Activated CD4-positive, CD25-positive, alpha-beta regulatory T cell treated with anti-CD3 and anti-CD28 coated beads, Interleukin-2, amount 50 U/mL, for 24 hours (primary cell): ENCODE measurements around the gene ALG1.
"Not testable (repeated sequence)": the region's sequence is repeated elsewhere in the genome, so short reads cannot be mapped to it uniquely, and the experiment has no call there.

ENCODE experiments used
- ATAC-seq, 2 donors: fragments of 150-1000 bp; cut with Tn5 transposase; one replicate each; pipeline ENCODE4 v1.10.0; 2021; ENCODE audit warnings: mild to moderate bottlenecking in 1 of 2, moderate library complexity in 1 of 2

ALG1 gene

DNA sequence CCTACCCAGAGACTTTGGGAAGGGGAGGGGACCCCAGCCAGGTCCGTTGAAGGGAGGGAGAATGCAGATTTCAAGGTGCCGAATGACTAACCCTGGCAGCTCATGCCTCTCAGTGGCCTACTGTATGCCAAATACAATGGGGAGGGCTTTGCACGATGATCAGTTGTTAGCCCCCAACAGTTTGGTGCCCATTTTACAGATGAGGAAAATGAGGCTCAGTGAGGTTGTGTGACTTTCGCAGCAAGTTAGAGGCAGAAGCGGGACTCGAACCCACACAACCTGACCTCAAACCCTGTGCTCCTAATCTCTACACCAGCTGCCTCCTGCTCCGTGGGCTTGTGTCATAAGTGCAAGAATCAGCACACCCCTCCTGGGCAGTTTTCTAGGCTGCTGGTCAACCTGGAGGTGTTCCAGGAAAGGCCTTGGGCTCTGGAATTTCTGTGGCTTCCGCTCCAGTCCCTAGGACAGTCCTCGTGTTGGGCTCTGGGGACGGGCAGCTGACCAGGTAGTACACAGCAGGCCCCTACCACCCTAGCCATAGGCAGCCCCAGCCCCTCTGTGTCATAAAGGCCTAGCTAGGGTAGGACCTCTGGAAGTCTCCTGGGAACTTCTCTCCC, 26.0 kb upstream of the ALG1 start:
- no peak for ATAC-seq

DNA sequence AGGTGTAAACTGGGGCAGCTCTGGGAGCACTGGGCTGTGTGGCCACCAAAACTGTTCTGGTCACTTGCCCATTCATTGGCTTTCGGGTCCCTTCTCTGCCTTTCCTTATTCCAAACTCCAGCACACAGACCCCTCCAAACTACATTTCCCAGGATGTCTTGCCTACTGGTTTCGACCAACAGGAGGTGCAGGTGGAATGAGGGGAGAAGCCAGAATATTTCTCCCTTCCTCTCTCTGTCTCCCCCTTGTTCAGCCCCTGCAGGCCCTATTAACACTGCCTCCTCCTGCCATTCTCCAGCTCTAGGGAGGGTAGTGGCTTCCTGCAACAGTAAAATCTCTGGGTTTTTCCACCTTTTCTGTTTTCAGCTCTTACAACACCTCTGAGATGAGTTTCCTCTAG, 24.7 kb upstream of the ALG1 start:
- no peak for ATAC-seq

DNA sequence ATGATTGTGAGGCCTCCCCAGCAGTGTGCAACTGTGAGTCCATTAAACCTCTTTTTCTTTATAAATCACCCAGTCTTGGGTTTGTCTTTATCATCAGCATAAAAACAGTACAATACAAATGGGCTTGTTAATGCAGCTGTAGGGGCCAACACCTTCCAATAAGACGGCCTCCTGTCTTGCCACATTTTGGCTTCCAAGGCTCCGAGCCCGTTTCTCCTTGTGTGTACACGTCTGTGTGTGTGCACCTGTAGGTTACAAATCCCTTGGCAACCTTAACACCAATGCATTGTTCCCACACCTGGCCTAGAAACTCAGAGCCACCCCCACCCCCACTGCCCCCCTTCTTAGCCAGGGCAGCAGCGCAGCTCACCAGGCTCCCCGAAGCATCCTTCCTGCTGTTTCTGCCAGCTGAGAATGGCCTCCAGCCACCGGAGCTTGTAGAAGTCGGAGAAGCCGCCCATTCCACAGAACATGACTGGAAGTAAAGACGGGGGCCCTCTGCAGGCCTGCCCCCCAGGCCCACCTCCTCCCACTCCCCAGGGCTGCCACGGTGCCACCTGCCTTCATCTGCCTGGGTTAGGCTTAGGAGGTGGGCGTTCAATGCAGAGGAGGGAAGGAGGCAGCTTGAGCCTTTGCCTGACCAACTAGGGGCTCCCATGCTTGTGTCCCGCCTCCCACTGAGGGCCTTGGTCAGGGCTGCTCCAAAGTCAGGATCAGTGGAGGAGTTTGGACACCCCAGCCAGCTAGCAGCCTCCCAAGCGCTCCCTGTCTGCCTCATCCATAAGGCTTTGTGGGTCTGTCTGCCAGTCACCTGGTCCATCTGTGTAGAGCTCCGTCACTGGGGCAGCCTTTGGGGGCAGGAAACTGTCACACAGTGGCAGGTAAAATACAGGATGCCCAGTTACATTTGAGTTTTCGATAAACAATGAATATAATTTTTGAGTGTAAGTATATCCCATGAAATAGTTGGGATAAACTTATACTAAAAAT, 16.5 kb upstream of the ALG1 start:
- no peak for ATAC-seq

DNA sequence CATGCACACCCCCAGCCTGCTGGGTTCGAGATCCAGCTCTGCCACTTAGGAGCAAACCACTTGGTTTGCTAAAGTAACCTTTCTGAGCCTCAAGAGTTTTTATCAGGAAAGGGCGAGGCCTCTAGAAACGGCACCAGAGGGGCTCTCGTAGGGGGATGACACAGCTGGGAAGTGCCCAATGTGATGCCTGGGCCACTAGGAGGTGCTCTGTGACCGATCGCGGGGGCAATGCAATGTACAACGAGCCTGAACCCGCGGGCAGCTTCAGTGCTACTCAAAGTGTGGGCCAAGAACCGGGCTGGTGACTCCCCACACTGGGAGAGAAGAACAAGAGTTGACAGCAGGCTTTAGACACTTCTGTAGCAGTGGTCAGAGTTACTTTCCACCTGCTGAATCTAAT, 15.3 kb upstream of the ALG1 start:
- peak; percentile 46 to 66 for ATAC-seq

DNA sequence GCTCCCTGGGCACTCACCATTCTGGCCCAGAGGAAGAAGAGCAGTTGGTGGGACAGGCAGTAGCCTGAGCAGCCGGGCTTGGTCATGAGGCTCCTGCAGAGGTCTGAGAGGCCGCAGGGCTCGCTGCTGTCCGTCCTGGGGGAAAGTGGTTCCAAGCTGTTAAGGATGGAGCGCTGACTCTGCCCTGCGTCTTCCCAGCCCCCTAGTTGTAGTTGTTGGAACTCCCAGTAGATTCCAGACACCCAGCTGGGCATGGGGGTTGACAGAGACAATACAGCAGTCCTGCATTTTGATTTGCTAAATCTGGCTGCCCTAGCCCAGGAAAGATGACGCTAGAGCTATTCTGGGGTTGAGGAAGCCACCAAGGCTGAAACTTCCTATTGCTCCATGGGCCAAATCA, 13.2 kb upstream of the ALG1 start:
- no peak for ATAC-seq

DNA sequence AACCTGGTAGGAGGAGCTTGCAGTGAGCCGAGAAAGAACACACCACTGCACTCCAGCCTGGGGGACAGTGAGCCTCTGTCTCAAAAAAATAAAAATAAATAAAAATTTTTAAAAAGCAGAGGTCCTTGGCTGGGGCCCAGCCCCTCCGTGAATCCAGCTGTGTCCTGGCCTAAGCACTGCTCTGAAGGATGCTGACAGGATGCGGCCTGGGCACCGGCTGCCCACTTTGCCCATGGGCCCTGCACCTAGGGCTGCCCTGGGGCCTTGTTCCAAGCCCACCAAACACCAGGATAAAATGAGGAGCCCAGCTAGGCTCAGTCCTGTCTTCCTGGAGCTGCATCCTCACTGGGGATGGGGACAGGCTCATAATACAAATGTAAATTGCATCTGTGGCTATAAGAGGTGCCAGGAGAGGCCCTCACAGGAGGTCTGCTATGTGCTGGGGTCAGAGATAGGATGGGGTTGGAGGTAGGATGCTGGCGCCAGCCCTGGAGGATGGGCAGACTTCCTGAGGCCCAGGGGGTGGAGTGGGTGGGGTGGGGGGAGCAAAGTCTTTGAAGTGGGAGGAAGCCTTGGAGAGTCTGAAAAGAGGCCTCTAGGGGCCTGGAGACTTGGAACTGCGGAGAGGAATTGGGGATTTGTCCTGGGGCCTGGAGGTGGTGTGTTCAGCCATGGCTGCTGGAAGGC, 12.1 kb upstream of the ALG1 start:
- no peak for ATAC-seq

DNA sequence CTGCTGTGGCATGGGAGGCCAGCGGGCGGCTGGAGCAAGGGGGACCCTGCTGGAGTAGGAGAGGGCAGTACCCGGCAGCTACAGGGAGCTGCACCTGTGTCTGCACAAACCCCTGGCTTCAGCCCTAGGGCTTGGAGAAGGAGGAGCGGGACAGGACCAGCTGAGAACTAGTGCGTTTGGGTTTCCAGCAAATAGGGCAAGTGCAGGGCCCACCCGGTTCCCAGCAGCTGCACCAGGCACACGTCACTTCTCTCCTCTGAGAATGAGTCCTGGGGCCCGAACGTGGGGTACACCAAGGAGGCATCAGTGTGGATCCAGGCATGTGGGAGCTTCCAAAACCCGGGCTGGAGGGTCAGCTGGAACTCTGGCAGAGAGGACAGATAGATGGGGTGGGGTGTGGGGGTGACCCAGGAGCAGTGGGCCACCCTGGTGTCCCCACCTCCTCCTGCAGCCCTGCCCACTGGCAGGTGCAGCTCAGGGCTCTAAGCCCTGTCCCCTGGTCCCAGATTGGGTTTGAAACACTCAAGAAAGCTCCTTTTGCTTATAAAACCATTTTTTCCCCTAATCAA, 11.5 kb upstream of the ALG1 start:
- ATAC-seq, result no peak

DNA sequence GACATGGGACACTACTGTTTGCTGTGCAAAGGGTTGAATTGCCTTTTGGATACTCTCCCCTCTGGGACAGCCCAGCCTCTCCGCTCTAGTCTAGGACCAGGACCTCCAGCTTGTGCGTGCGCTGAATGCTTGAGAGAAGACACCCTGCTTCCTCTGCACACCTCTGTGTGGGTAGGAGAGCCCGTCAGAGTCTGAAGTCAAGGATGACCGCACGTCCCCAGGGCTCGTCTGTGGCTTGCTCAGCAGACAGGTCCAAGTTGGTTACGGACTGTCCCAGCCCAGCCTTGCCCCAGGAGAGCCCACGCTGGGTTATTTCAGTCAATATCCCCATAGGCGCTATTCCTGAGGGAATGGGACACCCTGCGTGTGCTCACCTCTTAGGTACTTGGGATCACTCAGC, 9.6 kb upstream of the ALG1 start:
- ATAC-seq, result no peak

DNA sequence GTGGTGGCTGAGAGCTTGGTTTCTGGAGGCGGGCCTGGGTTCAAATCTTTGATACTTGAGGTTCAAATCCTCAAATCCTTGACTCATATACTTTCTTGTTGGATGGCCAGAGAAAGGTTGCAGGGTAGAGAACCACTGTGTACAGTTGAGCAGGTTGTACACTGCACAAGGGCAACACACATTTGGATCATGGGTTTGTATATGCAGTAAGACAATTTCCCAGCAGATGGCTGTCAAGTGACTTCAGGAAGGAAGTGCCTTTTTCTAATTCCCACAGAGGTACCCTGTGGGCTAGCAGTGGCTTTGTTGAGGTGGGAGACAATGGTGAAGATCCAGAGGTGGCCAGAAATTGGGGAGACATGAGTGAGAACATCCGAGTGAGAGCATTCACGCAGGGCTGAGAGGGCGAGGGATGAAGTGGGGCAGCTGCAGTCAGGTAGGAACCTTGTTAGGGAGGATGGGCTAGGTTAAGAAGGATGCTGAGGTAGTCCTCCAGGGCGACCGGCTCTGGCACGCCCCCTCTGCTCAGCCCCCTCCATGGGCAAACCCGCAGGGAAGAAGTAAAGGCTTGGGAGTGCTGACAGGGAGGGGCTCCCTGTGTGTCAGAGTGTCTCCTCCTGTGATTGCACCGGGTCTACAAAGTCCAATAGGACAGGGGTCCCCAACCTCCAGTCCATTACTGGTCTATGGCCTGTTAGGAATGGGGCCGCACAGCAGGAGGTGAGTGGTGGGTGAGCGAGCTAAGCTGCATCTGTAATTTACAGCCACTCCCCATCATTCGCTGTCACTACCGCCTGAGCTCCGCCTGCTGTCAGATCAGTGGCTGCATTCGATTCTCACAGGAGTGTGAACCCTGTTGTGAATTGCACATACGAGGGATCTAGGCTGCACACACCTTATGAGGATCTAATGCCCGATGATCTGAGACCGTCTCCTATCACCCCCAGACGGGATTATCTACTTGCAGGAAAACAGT, 8.6 kb upstream of the ALG1 start:
- no peak for ATAC-seq

DNA sequence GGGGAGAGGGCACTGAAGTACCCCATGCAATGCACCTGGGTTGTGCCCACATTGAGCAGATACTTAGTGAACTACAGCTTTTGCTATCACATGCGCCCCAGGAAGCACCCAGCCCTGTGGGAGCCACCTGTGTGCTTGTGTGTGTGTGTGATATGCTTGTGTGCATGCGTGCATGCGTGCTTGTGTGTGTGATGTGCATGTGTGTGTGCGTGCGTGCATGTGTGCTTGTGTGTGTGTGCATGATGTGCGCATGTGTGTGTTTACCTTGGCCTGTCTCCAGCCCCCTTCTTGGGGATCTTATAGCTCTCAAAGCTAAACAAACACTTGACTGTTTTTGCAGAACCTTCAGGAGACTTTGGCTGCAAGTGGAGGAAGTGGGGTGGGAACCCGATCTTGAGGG, 6.7 kb upstream of the ALG1 start:
- ATAC-seq, result no peak

DNA sequence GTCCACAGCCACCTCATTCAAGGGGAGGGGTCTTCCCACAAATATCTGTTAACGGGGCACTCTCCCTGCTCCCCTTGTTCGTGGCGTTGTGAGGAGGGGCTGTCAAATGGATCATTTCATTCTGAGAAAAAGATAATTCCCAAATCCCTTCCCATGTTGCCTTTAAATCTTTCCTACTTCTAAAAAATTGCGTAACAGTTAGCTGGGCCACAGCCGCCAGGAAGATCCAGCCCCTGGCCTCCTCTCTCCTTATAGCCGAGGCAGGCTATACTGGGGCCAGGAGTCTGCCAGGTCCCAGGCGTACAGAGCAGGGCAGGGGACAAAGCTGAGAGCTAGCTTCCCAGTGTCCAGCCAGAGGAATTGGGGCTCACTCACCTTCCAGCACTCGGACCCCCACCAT, 6.3 kb upstream of the ALG1 start:
- no peak for ATAC-seq

DNA sequence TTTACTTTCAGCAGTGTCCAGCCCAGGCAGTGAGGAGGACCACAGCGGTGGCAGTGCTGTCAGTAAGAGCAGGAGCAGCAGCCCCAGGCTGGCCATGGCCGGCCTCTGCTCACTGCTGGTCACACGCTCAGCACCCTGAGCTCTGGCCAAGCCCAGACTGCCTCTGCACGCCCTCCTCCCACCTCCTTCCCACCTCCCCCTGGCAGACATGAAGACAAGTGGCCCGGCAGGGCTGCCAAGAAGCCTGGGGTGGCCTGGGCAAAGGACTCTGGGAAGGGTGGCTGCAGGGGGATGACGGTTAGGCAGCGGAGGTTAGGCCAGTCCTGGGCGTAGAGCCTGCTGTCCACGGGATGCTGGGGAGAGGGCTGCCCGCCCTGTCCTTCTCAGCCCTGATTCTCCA, 5.8 kb upstream of the ALG1 start, which contains the start of gene C16orf89:
Gene C16orf89, minus strand, starts transcription at position 144 of the 400 bp plus-strand sequence. Its CDS starts 48 bp downstream, at position 96.
- no peak for ATAC-seq

DNA sequence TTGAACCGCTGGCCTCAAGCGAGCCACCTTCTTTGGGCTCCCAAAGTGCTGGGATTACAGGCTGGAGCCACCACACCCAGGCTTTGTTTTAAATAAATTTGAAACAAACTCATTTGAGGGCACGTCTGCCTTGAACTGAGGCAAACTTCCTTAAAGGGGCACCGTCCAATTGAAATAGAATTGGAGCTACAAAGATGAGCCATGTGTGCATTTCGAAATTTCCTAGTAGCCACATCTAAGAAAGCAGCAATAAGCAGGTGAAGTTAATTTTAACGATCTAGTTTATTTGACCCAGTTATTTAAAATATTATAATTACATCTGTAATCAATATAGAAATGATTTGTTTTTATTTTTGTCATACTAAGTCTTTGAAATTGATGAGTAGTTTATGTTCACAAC, 5.1 kb upstream of the ALG1 start:
- no peak for ATAC-seq

DNA sequence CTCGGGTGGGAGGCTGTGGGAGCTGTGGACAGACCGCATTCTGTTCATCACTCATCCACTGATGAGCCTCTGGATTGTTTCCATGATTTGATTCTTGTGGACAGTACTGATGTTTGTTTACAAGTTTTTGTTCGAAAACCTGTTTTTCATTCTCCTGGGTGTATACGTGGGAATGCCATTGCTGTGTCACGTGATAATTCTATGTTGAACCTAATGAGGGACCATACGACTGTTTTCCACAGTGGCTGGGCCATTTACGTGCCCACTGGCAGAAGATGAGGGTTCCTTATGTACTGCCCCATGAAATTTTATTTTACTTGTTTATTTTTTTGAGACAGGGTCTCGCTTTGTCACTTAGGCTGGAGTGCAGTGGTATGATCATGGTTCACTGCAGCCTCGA, 2.6 kb upstream of the ALG1 start:
- ATAC-seq, result no peak

DNA sequence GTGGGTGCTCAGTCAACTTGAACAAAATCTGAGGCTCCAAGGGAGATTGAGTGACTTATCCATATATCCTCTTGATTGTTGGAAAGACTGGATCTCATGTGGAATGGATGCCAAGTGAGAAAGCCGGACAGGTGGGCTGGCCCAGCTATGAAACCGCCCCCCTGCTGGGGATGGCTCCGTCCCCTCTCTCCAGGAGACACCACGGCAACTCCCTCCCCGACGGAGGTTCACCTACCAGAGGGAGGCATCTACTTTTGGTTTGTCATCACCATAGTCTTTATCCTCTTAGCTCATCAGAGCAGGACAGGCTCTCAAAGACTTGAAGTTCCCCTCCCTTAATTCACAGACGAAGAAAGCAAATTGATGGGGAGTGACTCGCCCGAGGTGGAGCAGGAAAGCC, 1.8 kb upstream of the ALG1 start:
- no peak for ATAC-seq

DNA sequence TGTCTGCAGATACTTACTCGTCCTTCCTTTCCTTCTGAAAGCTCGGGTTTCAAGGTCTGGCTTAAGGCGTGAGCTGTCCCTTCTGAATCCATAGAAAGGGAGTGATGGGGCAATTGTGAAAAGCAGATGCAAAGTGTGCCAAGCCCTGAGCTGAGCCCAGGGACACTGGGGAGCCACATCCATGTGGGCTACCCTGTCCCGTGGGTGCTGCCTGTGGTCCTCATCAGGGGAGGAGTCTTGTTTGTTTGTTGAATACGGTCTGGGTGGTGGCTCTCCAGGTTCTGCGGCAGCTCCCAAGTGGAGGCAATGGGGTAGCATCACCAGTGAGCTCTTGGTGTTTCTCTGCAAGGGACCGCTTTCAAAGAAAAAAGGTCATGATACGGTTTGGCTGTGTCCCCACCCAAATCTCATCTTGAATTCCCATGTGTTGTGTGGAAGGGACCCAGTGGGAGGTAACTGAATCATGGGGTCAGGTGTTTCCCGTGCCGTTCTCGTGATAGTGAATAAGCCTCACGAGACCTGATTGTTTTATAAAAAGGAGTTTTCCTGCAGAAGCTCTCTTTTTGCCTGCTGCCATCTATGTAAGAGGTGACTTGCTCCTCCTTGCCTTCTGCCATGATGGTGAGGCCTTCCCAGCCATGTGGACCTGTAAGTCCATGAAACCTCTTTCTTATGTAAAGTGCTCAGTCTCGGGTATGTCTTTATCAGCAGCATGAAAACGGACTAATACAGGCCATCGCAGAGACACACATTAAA, 1.0 kb upstream of the ALG1 start:
- no peak for ATAC-seq

DNA sequence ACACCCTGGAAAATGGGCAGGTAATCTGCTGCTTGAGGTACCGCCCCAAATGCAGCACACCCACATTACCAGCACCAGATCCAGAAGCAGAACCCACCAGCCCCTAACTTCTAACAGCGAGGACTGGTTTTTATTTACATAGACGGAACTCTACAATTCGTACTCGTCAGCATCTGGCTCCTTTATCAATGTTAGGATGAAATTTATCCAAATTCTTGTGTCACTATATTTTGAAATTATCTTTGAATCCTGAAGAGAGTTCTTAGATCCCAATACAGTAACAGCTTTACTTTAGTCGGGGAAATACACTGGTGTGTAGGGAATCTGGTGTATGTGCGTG, 332 bp upstream of the ALG1 start:
- ATAC-seq, result no peak

DNA sequence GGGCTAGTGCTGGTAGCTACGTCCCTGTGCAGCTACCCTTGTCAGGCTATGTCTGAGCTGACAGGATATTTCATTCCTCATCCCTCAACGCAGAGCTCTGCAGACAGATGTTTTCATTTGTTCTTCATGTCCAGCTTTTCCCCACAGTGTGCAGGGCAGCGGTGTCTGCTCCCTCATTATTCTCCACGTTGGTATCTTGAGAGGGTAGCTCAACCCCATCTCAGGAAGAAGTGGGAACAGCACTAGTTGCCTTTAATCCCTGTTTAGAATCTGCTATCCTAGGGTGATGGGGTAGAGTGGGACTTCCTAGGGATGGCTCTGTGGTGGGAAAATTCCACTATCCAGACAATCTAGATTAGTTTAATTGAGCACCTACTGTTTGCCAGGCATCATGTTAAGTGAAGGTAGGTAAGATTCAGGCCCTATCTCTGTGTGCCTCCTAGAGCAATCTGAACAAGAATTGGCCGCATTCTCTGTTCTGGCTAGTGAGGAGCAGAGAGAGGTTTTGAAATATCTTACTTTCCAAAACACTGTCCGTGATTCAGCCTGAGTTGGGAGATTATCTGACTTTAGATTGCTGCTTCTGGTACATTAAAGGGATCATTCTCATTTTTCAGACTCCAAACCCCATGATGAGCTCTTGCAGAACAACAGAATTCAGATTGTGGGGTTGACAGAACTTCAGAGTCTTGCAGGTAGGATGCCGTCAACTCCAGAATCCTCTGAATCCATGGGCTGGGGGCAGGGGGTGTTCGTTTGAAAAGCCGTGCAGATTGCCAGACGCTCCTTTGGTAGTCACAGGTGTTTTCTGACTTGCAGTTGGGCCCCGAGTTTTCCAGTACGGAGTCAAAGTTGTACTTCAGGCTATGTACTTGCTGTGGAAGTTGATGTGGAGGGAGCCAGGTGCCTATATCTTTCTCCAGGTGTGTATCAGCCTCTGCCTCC, 963 bp downstream of the ALG1 start:
- no peak for ATAC-seq

DNA sequence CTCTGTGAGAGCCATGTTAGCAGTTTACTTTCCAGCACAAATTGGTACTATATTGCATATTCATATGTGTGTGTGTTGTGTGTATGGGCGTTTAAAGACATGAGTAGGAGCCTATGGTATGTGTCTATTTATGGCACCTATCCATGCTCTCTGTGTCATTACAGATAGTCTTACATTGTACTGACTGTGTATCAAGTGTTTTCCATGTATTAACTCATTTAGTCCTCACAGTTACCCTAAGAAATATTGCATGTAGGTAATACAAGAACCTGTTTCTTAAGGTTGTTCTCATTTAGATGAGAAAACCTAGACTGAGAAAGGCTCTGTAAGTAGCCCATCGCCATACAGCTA, 1.6 kb downstream of the ALG1 start:
- no peak for ATAC-seq

DNA sequence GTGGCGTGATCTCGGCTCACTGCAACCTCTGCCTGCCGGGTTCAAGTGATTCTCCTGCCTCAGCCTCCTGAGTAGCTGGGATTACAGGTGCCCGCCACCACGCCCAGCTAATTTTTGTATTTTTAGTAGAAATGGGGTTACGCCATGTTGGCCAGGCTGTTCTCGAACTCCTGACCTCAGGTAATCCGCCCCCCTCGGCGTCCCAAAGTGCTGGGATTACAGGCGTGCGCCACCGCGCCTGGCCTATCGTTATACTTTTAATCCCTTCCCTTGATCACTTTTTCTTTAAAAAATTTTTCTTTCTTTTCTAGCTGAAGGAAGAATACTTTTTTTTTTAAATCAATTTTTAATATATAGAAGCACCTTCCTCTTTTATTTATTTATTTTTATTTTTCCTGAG, 2.1 kb downstream of the ALG1 start:
- not testable (repeated sequence) for ATAC-seq
